SK-N-SH (cell line): ENCODE measurements around the gene CST9. TPM values are rescaled to one million over a fixed set of nuclear protein-coding genes. Genes with fewer than 3 reads are reported as not detected.

ENCODE experiments used
- CTCF ChIA-PET: fragments of 300-600, 350-600 bp; formaldehyde crosslinking; extraction: SDS; loops from one replicate; lab custom pipeline; 2021; lab: Yijun Ruan, JAX
- POLR2A ChIA-PET: fragments of 350-600 bp; sonication (Branson Sonifier 250); formaldehyde crosslinking; extraction: SDS; loops from one replicate; lab custom pipeline; 2020; ENCODE audit warnings: antibody characterized with exemption, inconsistent platforms; lab: Yijun Ruan, JAX
- DNase-seq: peaks from one replicate; pipeline ENCODE4 v3.0.0; 2012
- H2AFZ ChIP-seq: fragments of 200-600 bp; sonication (generic); 2 replicates; pipeline ENCODE4 v1.8.1; 2016; ENCODE audit warnings: antibody characterized with exemption, mild to moderate bottlenecking, low read depth
- H3F3A ChIP-seq: fragments of 200-600 bp; sonication (generic); replicated peaks from 2 replicates; pipeline ENCODE3; 2016; ENCODE audit warnings: antibody characterized with exemption, mild to moderate bottlenecking; ENCODE audit not compliant: insufficient read depth
- H3K27ac ChIP-seq, 2 experiments: fragments of 200-500 bp in 1 of 2; fragments of 200-600 bp in 1 of 2; sonication (Bioruptor generic) in 1 of 2; sonication (generic), shearing (Covaris generic) in 1 of 2; 2 replicates each; pipeline versions ENCODE4 v1.5.1 to v1.6.1; 2014 to 2016; ENCODE audit warnings: low read depth in 2 of 2, inconsistent platforms in 1 of 2, low read length in 1 of 2, mild to moderate bottlenecking in 1 of 2, mixed read lengths in 1 of 2
- H3K27me3 ChIP-seq: fragments of 200-600 bp; sonication (generic), shearing (Covaris generic); 2 replicates; pipeline ENCODE4 v1.6.1; 2016; ENCODE audit warnings: mixed run types; ENCODE audit not compliant: insufficient read depth
- H3K36me3 ChIP-seq, 2 experiments: fragments of 200-500 bp in 1 of 2; fragments of 200-600 bp in 1 of 2; sonication (Bioruptor generic) in 1 of 2; sonication (generic) in 1 of 2; replicated peaks in 1 of 2; 2 replicates each; pipeline versions ENCODE3 to v1.5.1; 2014 to 2016; ENCODE audit warnings: low read length in 1 of 2, mild to moderate bottlenecking in 1 of 2; ENCODE audit not compliant: insufficient read depth in 2 of 2, control insufficient read depth in 1 of 2
- H3K4me1 ChIP-seq, 2 experiments: fragments of 200-500 bp in 1 of 2; fragments of 200-600 bp in 1 of 2; sonication (Bioruptor generic) in 1 of 2; sonication (generic), shearing (Covaris generic) in 1 of 2; 2 replicates each; pipeline versions ENCODE4 v1.5.1 to v1.6.1; 2014 to 2016; ENCODE audit warnings: low read depth in 1 of 2, low read length in 1 of 2, mixed run types in 1 of 2; ENCODE audit not compliant: insufficient read depth in 2 of 2, control insufficient read depth in 1 of 2
- H3K4me2 ChIP-seq: fragments of 200-600 bp; sonication (generic), shearing (Covaris generic); 2 replicates; pipeline ENCODE4 v1.6.1; 2017; ENCODE audit warnings: mixed run types
- H3K4me3 ChIP-seq, 2 experiments: fragments of 200-500 bp in 1 of 2; fragments of 200-600 bp in 1 of 2; sonication (Bioruptor generic) in 1 of 2; sonication (generic), shearing (Covaris generic) in 1 of 2; 2 replicates each; pipeline versions ENCODE4 v1.5.1 to v1.8.1; 2014 to 2016; ENCODE audit warnings: low read depth in 2 of 2, inconsistent platforms in 1 of 2, low read length in 1 of 2, mild to moderate bottlenecking in 1 of 2, mixed read lengths in 1 of 2, moderate library complexity in 1 of 2
- H3K79me2 ChIP-seq: fragments of 200-600 bp; sonication (generic); 2 replicates; pipeline ENCODE4 v1.8.1; 2017; ENCODE audit warnings: mild to moderate bottlenecking; ENCODE audit not compliant: insufficient read depth
- H3K9ac ChIP-seq: fragments of 200-600 bp; sonication (generic); 2 replicates; pipeline ENCODE4 v1.6.1; 2017; ENCODE audit warnings: mixed run types
- H3K9me2 ChIP-seq: fragments of 200-600 bp; sonication (generic); 2 replicates; pipeline ENCODE4 v1.6.1; 2017; ENCODE audit warnings: mixed run types
- H3K9me3 ChIP-seq: fragments of 200-600 bp; sonication (generic); 2 replicates; pipeline ENCODE4 v1.6.1; 2017; ENCODE audit warnings: mixed run types, mild to moderate bottlenecking, moderate library complexity
- H4K20me1 ChIP-seq: fragments of 200-600 bp; sonication (generic); 2 replicates; pipeline ENCODE4 v1.6.1; 2017; ENCODE audit warnings: mild to moderate bottlenecking, mixed run types; ENCODE audit not compliant: insufficient read depth
- ELF1 ChIP-seq: IDR thresholded peaks from 2 replicates; pipeline ENCODE4 v1.4.0; 2012
- FOXJ3 ChIP-seq: sonication (generic); formaldehyde crosslinking; IDR thresholded peaks from 2 replicates; pipeline ENCODE4 v1.5.1; 2020; ENCODE audit warnings: mild to moderate bottlenecking, missing genetic modification reagents
- GABPA ChIP-seq: IDR thresholded peaks from 2 replicates; pipeline ENCODE4 v1.4.0; 2012; ENCODE audit warnings: low read depth, mild to moderate bottlenecking
- GATA2 ChIP-seq: sonication (generic); formaldehyde crosslinking; IDR thresholded peaks from 2 replicates; pipeline ENCODE4 v1.5.0; 2020; ENCODE audit warnings: mild to moderate bottlenecking, missing genetic modification reagents
- IRF3 ChIP-seq: fragments of 150-350 bp; IDR thresholded peaks from 2 replicates; pipeline ENCODE4 v1.6.1; 2016; ENCODE audit warnings: mild to moderate bottlenecking, low read depth, low read length
- MEF2A ChIP-seq: IDR thresholded peaks from 2 replicates; pipeline ENCODE4 v1.4.0; 2012; ENCODE audit warnings: low read depth, borderline replicate concordance
- MXI1 ChIP-seq: IDR thresholded peaks from 2 replicates; pipeline ENCODE4 v1.6.1; 2012; ENCODE audit warnings: mild to moderate bottlenecking, low read depth, low read length, improper control_type of control experiment
- NFIC ChIP-seq: IDR thresholded peaks from 2 replicates; pipeline ENCODE4 v1.4.0; 2012; ENCODE audit warnings: borderline replicate concordance
- NRF1 ChIP-seq: IDR thresholded peaks from 2 replicates; pipeline ENCODE4 v1.6.1; 2012; ENCODE audit warnings: low read depth, mild to moderate bottlenecking, low read length
- POLR2AphosphoS5 ChIP-seq: IDR thresholded peaks from 2 replicates; pipeline ENCODE4 v1.6.1; 2012; ENCODE audit warnings: low read depth, low read length
- RCOR1 ChIP-seq: fragments of 150-350 bp; IDR thresholded peaks from 2 replicates; pipeline ENCODE4 v1.6.1; 2017; ENCODE audit warnings: antibody characterized with exemption, low read length
- REST ChIP-seq: IDR thresholded peaks from 2 replicates; pipeline ENCODE4 v1.6.1; 2012; ENCODE audit warnings: mild to moderate bottlenecking, low read depth, low read length, moderate library complexity
- RFX5 ChIP-seq: IDR thresholded peaks from 2 replicates; pipeline ENCODE4 v1.6.1; 2012; ENCODE audit warnings: mild to moderate bottlenecking, improper control_type of control experiment, low read length
- TCF12 ChIP-seq: IDR thresholded peaks from 2 replicates; pipeline ENCODE4 v1.4.0; 2012
- TEAD4 ChIP-seq: IDR thresholded peaks from 2 replicates; pipeline ENCODE4 v1.4.0; 2012; ENCODE audit warnings: mild to moderate bottlenecking, borderline replicate concordance; ENCODE audit not compliant: insufficient read depth
- USF1 ChIP-seq: IDR thresholded peaks from 2 replicates; pipeline ENCODE4 v1.4.0; 2012; ENCODE audit warnings: low read depth, borderline replicate concordance
- WGBS: methylation state at CpG from one replicate; pipeline ENCODE4 v1.1.6; 2017; ENCODE audit warnings: low lambda C conversion rate; 5-methylcytosine and 5-hydroxymethylcytosine counted together
- polyA plus RNA-seq, 3 experiments: library from polyadenylated mRNA; depleted of rRNA; stranded (reverse); fragments of >200 nt; gene quantifications; 2 replicates each; pipeline ENCODE4 v1.2.3, GENCODE V29; 2012

CST9 gene
- polyA plus RNA-seq, 1 of the 3 experiments (the other 2 are of a cell fraction), result not detected

- TF ChIP-seq TEAD4 (no peak), ELF1 (no peak), USF1 (no peak), GATA2 (CRISPR knock-in tag) (no peak), FOXJ3 (no peak), POLR2AphosphoS5 (no peak), RCOR1 (no peak), MXI1 (no peak), IRF3 (no peak), TCF12 (no peak), NRF1 (no peak), RFX5 (no peak), NFIC (no peak), GABPA (no peak), REST (no peak), MEF2A (no peak)
- Histone ChIP-seq H3K9ac (no peak overlapping the region), H3K79me2 (no peaks in the 10 kb centered on the region), H2AFZ (no peak overlapping the region), H3K27ac (no peak overlapping the region), H3K4me3 (no peak overlapping the region), H3K9me2 (no peaks in the 10 kb centered on the region), H3K36me3 (no peaks in the 10 kb centered on the region), H3K9me3 (no peaks in the 10 kb centered on the region), H3K4me1 (peaks cover 0 to 5% of the 10 kb centered on the region in 2 experiments; a peak in 2 of 4 replicates), H3K27me3 (no peaks in the 10 kb centered on the region), H3F3A (no peaks in the 10 kb centered on the region), H4K20me1 (no peaks in the 10 kb centered on the region), H3K4me2 (no peak overlapping the region)
- POLR2A ChIA-PET, result no interaction called here
- CTCF ChIA-PET, result no interaction called here
- 82% methylated on average over 6 of the region's 6 CpGs for WGBS
- no peak for DNase-seq
Measured at GRCh38 chr20:23643659-23644058, 37.9 kb upstream of the CST9 start.
